Astrocyte (in vitro differentiated cells and primary cell): ENCODE measurements around the gene DDX27. TPM values are rescaled to one million over a fixed set of nuclear protein-coding genes. Genes with fewer than 3 reads are reported as not detected.
"Not testable (repeated sequence)": the region's sequence is repeated elsewhere in the genome, so short reads cannot be mapped to it uniquely, and the experiment has no call there.

ENCODE experiments used
- DNase-seq: peaks from one replicate; pipeline ENCODE4 v3.0.0-alpha.2; 2010; ENCODE audit warnings: low read depth
- FAIRE-seq: peaks from 2 replicates; lab custom pipeline; 2011; peaks lifted over from hg19 to GRCh38; lab: Jason Lieb, UNC
- H2AFZ ChIP-seq: 2 replicates; pipeline ENCODE4 v1.6.0; 2012; ENCODE audit warnings: low read depth, low read length, inconsistent platforms
- H3K27ac ChIP-seq: 2 replicates; pipeline ENCODE4 v1.5.1; 2011; ENCODE audit warnings: low read depth, low read length, inconsistent platforms
- H3K27me3 ChIP-seq: 2 replicates; pipeline ENCODE4 v1.6.0; 2011; ENCODE audit warnings: low read length, inconsistent platforms; ENCODE audit not compliant: insufficient read depth
- H3K36me3 ChIP-seq: 2 replicates; pipeline ENCODE4 v1.5.1; 2011; ENCODE audit warnings: low read length, inconsistent platforms; ENCODE audit not compliant: insufficient read depth
- H3K4me1 ChIP-seq: 2 replicates; pipeline ENCODE4 v1.5.1; 2011; ENCODE audit warnings: low read length, inconsistent platforms; ENCODE audit not compliant: insufficient read depth
- H3K4me2 ChIP-seq: 2 replicates; pipeline ENCODE4 v1.6.0; 2012; ENCODE audit warnings: low read length, inconsistent platforms
- H3K4me3 ChIP-seq: 2 replicates; pipeline ENCODE4 v1.5.1; 2011; ENCODE audit warnings: low read depth, mild to moderate bottlenecking, low read length, inconsistent platforms; ENCODE audit not compliant: insufficient read depth
- H3K79me2 ChIP-seq: 2 replicates; pipeline ENCODE4 v1.6.0; 2012; ENCODE audit warnings: mild to moderate bottlenecking, low read length, inconsistent platforms; ENCODE audit not compliant: insufficient read depth
- H3K9ac ChIP-seq: 2 replicates; pipeline ENCODE4 v1.6.0; 2012; ENCODE audit warnings: mild to moderate bottlenecking, low read length, inconsistent platforms
- H3K9me3 ChIP-seq: 2 replicates; pipeline ENCODE4 v1.5.1; 2012; ENCODE audit warnings: low read depth, mild to moderate bottlenecking, low read length, inconsistent platforms; ENCODE audit not compliant: insufficient read depth
- H4K20me1 ChIP-seq: 2 replicates; pipeline ENCODE4 v1.6.0; 2012; ENCODE audit warnings: low read length, inconsistent platforms; ENCODE audit not compliant: insufficient read depth
- H3K27ac Mint-ChIP-seq: one replicate; pipeline ENCODE4 v1.8.0; 2021; ENCODE audit warnings: mild to moderate bottlenecking, mixed read lengths; ENCODE audit not compliant: unreplicated experiment
- H3K27me3 Mint-ChIP-seq: one replicate; pipeline ENCODE4 v1.8.0; 2021; ENCODE audit warnings: low read depth, mixed read lengths; ENCODE audit not compliant: unreplicated experiment
- H3K36me3 Mint-ChIP-seq: one replicate; pipeline ENCODE4 v1.8.0; 2021; ENCODE audit warnings: low read depth, mixed read lengths; ENCODE audit not compliant: unreplicated experiment
- H3K4me1 Mint-ChIP-seq: one replicate; pipeline ENCODE4 v1.8.0; 2021; ENCODE audit warnings: low read depth, mixed read lengths; ENCODE audit not compliant: unreplicated experiment
- H3K4me3 Mint-ChIP-seq: one replicate; pipeline ENCODE4 v1.8.0; 2021; ENCODE audit warnings: mild to moderate bottlenecking, moderate library complexity, mixed read lengths; ENCODE audit not compliant: unreplicated experiment
- H3K9me3 Mint-ChIP-seq: one replicate; pipeline ENCODE4 v1.8.0; 2021; ENCODE audit warnings: mild to moderate bottlenecking, mixed read lengths; ENCODE audit not compliant: unreplicated experiment
- EZH2 ChIP-seq: IDR thresholded peaks from 2 replicates; pipeline ENCODE4 v1.6.1; 2012; ENCODE audit warnings: mild to moderate bottlenecking, low read length, inconsistent platforms; ENCODE audit not compliant: insufficient read depth
- total RNA-seq: library from RNA; stranded (reverse); gene quantifications from 2 replicates; pipeline ENCODE4 v1.2.1, GENCODE V29; 2021
- TF ChIP-seq, protein P1 (sequence below): IDR thresholded peaks from 2 replicates; pipeline ENCODE4 v1.5.1; 2011; ENCODE audit warnings: low read depth, mild to moderate bottlenecking, inconsistent platforms, low read length, moderate library complexity; ENCODE audit not compliant: insufficient read depth

Gene DDX27
- total RNA-seq, 1 donor from 2014 or later: 38.3 TPM

DNA sequence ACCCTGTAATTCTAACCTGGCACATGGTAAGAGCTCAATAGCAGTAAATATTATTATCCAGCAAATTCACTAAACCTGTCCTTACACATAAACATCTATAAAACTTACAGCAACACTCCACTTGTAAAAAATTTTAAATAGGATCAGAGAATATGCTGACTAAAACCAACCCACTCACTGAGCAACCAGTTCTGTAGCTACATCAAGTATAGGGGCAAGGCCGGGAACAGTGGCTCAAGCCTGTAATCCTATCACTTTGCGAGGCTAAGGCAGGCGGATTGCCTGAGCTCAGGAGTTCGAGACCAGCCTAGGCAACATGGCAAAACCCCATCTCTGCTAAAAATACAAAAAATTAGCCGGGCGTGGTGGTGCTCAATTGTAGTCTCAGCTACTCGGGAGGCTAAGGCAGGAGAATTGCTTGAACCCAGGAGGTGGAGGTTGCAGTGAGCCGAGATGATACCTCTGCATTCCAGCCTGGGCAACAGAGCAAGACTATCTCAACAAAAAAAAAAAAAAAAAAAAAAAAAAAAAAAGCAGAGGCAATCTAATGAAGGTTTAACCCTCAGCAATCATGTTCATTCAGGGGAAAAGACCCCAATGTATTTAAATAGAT, 37.8 kb upstream of the DDX27 start:
- H3K79me2 ChIP-seq: peaks cover 96% of the 10 kb centered on the region
- peaks cover 24% of the 10 kb centered on the region for H3K4me1 Mint-ChIP-seq
- DNase-seq: no peak
- no peak overlapping the region for H3K27ac Mint-ChIP-seq
- no peaks in the 10 kb centered on the region for H3K4me1 ChIP-seq
- TF ChIP-seq, protein P1, sequence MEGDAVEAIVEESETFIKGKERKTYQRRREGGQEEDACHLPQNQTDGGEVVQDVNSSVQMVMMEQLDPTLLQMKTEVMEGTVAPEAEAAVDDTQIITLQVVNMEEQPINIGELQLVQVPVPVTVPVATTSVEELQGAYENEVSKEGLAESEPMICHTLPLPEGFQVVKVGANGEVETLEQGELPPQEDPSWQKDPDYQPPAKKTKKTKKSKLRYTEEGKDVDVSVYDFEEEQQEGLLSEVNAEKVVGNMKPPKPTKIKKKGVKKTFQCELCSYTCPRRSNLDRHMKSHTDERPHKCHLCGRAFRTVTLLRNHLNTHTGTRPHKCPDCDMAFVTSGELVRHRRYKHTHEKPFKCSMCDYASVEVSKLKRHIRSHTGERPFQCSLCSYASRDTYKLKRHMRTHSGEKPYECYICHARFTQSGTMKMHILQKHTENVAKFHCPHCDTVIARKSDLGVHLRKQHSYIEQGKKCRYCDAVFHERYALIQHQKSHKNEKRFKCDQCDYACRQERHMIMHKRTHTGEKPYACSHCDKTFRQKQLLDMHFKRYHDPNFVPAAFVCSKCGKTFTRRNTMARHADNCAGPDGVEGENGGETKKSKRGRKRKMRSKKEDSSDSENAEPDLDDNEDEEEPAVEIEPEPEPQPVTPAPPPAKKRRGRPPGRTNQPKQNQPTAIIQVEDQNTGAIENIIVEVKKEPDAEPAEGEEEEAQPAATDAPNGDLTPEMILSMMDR: no peak
- no peak for TF ChIP-seq EZH2
- no peaks in the 10 kb centered on the region for H3K9me3 Mint-ChIP-seq
- H3K4me3 Mint-ChIP-seq: no peak overlapping the region
- H3K9ac ChIP-seq: no peak overlapping the region
- peaks cover 3% of the 10 kb centered on the region for H3K36me3 ChIP-seq
- no peak overlapping the region for H3K27ac ChIP-seq
- no peak overlapping the region for H2AFZ ChIP-seq
- no peak for FAIRE-seq
- no peaks in the 10 kb centered on the region for H3K9me3 ChIP-seq
- H3K4me2 ChIP-seq: no peak overlapping the region
- no peak overlapping the region for H3K4me3 ChIP-seq
- no peaks in the 10 kb centered on the region for H3K27me3 ChIP-seq
- H3K27me3 Mint-ChIP-seq: no peaks in the 10 kb centered on the region
- H4K20me1 ChIP-seq: peaks cover 84% of the 10 kb centered on the region
- H3K36me3 Mint-ChIP-seq: no peaks in the 10 kb centered on the region

DNA sequence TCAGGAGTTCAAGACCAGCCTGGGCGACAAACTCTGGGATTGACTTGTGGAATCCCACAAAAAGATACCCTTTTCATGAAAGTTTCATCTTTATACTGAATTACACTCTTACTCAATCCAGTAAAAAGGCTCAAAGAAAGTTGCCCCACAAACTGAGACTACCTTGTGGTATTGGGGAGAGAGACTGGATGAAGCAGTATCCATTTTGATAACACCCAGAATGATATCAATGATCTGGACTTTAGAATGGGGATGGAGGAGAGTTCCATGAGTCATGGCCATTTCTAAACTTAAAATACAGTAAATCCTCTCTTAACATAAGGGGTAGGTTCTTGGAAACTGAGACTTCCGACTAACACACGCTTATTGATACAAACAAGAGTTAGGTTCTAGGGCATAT, 35.8 kb upstream of the DDX27 start:
- Mint-ChIP-seq H3K9me3 (no peaks in the 10 kb centered on the region), H3K4me1 (peaks cover 27% of the 10 kb centered on the region)

DNA sequence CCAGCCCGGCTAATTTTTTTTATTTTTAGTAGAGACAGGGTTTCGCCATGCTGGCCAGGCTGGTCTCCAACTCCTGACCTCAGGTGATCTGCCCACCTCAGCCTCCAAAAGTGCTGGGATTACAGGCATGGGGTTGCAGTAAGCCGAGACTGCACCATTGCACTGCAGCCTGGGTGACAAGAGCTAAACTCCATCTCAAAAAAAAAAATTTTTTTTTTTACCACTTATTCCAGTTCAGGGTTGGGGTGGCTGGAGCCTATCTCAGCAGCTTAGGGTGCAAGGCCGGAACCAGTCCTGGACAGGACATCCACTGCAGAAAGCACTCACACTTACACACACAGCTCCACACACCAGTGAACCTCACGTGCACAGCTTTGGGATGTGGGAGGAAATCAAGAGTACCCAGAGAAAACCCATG, 35.1 kb upstream of the DDX27 start:
- peaks cover 83% of the 10 kb centered on the region for H4K20me1 ChIP-seq
- not testable (repeated sequence) for FAIRE-seq, H3K27me3 ChIP-seq, H3K27ac ChIP-seq, H3K4me3 ChIP-seq, H3K9me3 Mint-ChIP-seq, H3K27me3 Mint-ChIP-seq, H3K27ac Mint-ChIP-seq, H3K4me1 ChIP-seq, DNase-seq, H3K36me3 ChIP-seq, H3K36me3 Mint-ChIP-seq, H3K4me2 ChIP-seq, H3K9ac ChIP-seq, H3K9me3 ChIP-seq, H2AFZ ChIP-seq
- peaks cover 29% of the 10 kb centered on the region for H3K4me1 Mint-ChIP-seq
- H3K4me3 Mint-ChIP-seq: peak overlapping the region; percentile 50
- peaks cover 89% of the 10 kb centered on the region for H3K79me2 ChIP-seq

More for the DNA sequence above, 35.8 kb upstream of the DDX27 start:
- Histone ChIP-seq H3K27me3 (no peaks in the 10 kb centered on the region), H3K4me1 (peaks cover 6% of the 10 kb centered on the region), H3K27ac (no peak overlapping the region), H3K9me3 (no peaks in the 10 kb centered on the region), H3K79me2 (peaks cover 92% of the 10 kb centered on the region), H3K4me2 (no peak overlapping the region), H2AFZ (no peak overlapping the region), H3K36me3 (no peaks in the 10 kb centered on the region), H3K9ac (no peak overlapping the region), H3K4me3 (no peak overlapping the region), H4K20me1 (peaks cover 84% of the 10 kb centered on the region)
- TF ChIP-seq, protein P1: no peak
- no peak for TF ChIP-seq EZH2
- no peaks in the 10 kb centered on the region for H3K27me3 Mint-ChIP-seq
- DNase-seq (no peak), FAIRE-seq (no peak)
- peaks cover 3% of the 10 kb centered on the region for H3K36me3 Mint-ChIP-seq
- H3K27ac Mint-ChIP-seq: no peak overlapping the region
- H3K4me3 Mint-ChIP-seq: no peak overlapping the region
